ENCODE results near the gene NFILZ. TPM values are rescaled to one million over a fixed set of nuclear protein-coding genes. Genes with fewer than 3 reads are reported as not detected.

The NFILZ gene
- total and polyA plus RNA-seq, 4 donors = not detected

DNA sequence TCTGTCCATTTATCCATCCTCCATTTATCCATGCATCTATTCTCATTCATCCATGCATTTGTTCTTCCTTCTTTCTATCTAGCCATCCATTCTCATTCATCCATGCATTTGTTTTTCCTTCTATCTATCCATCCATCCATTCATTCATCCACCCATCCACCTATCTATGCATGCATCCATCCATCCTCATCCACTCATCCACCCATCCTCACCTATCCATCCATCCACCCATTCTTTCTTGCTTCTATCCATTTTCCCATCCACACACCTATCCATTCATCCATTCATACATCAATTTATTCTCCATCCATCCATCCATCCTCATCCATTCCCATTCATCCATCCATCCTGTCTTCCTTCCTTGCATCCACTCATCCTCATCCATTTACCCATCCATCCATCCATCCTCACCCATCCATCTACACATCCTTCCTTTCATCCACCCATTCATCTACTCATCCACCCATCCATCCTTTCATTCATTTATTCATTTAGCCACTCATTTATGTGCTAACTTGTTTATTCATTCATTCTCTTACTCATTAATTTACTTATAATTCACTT is 47.9 kb downstream of the NFILZ start:
- ATAC-seq (ENCODE audit: insufficient read depth, low FRiP score) (no peak), DNase-seq (no peak)
- Histone ChIP-seq H3K4me3 (no peak overlapping the region), H3K9ac (ENCODE audit: insufficient read depth in 1 of 2, low read length in 2 of 2) (no peak overlapping the region), H3K9me3 (ENCODE audit: control insufficient read depth in 4 of 4, insufficient read depth in 3 of 4, low read length in 3 of 4) (peaks cover 0 to 14% (median 0%) of the 10 kb centered on the region in 4 donors), H3K27ac (ENCODE audit: low read depth in 1 of 2, low read length in 1 of 2) (no peak overlapping the region), H3K27me3 (ENCODE audit: control insufficient read depth in 3 of 3, insufficient read depth in 3 of 3, low read length in 2 of 3) (no peaks in the 10 kb centered on the region), H3K4me1 (ENCODE audit: control insufficient read depth in 5 of 5, insufficient read depth in 5 of 5, low read length in 5 of 5) (peaks cover 0 to under 1% (median 0%) of the 10 kb centered on the region in 5 donors), H3K36me3 (ENCODE audit: control insufficient read depth in 4 of 4, insufficient read depth in 4 of 4, low read length in 4 of 4) (no peaks in the 10 kb centered on the region)
- TF ChIP-seq, protein P1, sequence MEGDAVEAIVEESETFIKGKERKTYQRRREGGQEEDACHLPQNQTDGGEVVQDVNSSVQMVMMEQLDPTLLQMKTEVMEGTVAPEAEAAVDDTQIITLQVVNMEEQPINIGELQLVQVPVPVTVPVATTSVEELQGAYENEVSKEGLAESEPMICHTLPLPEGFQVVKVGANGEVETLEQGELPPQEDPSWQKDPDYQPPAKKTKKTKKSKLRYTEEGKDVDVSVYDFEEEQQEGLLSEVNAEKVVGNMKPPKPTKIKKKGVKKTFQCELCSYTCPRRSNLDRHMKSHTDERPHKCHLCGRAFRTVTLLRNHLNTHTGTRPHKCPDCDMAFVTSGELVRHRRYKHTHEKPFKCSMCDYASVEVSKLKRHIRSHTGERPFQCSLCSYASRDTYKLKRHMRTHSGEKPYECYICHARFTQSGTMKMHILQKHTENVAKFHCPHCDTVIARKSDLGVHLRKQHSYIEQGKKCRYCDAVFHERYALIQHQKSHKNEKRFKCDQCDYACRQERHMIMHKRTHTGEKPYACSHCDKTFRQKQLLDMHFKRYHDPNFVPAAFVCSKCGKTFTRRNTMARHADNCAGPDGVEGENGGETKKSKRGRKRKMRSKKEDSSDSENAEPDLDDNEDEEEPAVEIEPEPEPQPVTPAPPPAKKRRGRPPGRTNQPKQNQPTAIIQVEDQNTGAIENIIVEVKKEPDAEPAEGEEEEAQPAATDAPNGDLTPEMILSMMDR (IDR thresholded peaks at IDR 0.05; ENCODE audit: control extremely low read depth, extremely low read depth) = no peak

Other genes with a start within 250 kb of the NFILZ start
- gene RAB11B, start 240.3 kb upstream of the NFILZ start, total RNA-seq = 100 to 1,000 TPM; 139 to 148 TPM
- 100 to 1,000 TPM in 1 of 2 donors, 10 to 100 TPM in 1; 91.1 to 104 TPM for gene RAB11B, start 240.3 kb upstream of the NFILZ start, polyA plus RNA-seq
- 10 to 100 TPM; 26.7 to 62.1 TPM for gene MARCHF2, start 217.3 kb upstream of the NFILZ start, total RNA-seq
- gene MARCHF2, start 217.3 kb upstream of the NFILZ start, polyA plus RNA-seq = 10 to 100 TPM; 33.6 to 81.5 TPM
- gene HNRNPM, start 185.7 kb upstream of the NFILZ start, total RNA-seq = 100 to 1,000 TPM; 133 to 194 TPM
- gene HNRNPM, start 185.7 kb upstream of the NFILZ start, polyA plus RNA-seq = 100 to 1,000 TPM in 1 of 2 donors, 10 to 100 TPM in 1; 53.7 to 243 TPM
- 10 to 100 TPM in 1 of 2 donors, 1 to 10 TPM in 1; 8.2 to 18.8 TPM for gene PRAM1, start 128.0 kb upstream of the NFILZ start, total RNA-seq
- gene PRAM1, start 128.0 kb upstream of the NFILZ start, polyA plus RNA-seq = 10 to 100 TPM; 21.3 to 22.8 TPM
- gene ZNF414, start 116.5 kb upstream of the NFILZ start, total RNA-seq = 10 to 100 TPM; 17.7 to 35.7 TPM
- gene ZNF414, start 116.5 kb upstream of the NFILZ start, polyA plus RNA-seq = 10 to 100 TPM; 26.2 to 32.8 TPM
- gene MYO1F, start 53.2 kb upstream of the NFILZ start, total RNA-seq = 100 to 1,000 TPM in 1 of 2 donors, 10 to 100 TPM in 1; 23.4 to 100 TPM
- 100 to 1,000 TPM in 1 of 2 donors, 10 to 100 TPM in 1; 46.1 to 127 TPM for gene MYO1F, start 53.2 kb upstream of the NFILZ start, polyA plus RNA-seq
- gene ADAMTS10, start 19.9 kb upstream of the NFILZ start, total RNA-seq = 10 to 100 TPM; 13.1 to 44.1 TPM
- 10 to 100 TPM in 1 of 2 donors, 1 to 10 TPM in 1; 9.1 to 17.5 TPM for gene ADAMTS10, start 19.9 kb upstream of the NFILZ start, polyA plus RNA-seq
- not detected for gene ACTL9, start 68.2 kb downstream of the NFILZ start, total RNA-seq
- gene ACTL9, start 68.2 kb downstream of the NFILZ start, polyA plus RNA-seq = not detected
- gene OR2Z1, start 91.0 kb downstream of the NFILZ start, total RNA-seq = not detected
- gene OR2Z1, start 91.0 kb downstream of the NFILZ start, polyA plus RNA-seq = not detected
- 10 to 100 TPM; 21.9 to 32.7 TPM for gene ZNF558, start 201.7 kb downstream of the NFILZ start, total RNA-seq
- 10 to 100 TPM; 11.3 to 14.4 TPM for gene ZNF558, start 201.7 kb downstream of the NFILZ start, polyA plus RNA-seq
- not detected for gene MBD3L1, start 201.7 kb downstream of the NFILZ start, total RNA-seq
- not detected for gene MBD3L1, start 201.7 kb downstream of the NFILZ start, polyA plus RNA-seq

Measured in lung (tissue), 12 donors.